ENCODE results near the gene FLAD1.
A peak's percentile ranks its signal among the peaks of the same experiment; 100 is the strongest.
"Not testable (repeated sequence)": the region's sequence is repeated elsewhere in the genome, so short reads cannot be mapped to it uniquely, and the experiment has no call there.

FLAD1 gene

GRCh38 chr1:154969860-154970452 lies 13.2 kb upstream of the FLAD1 start:
- DNase-seq: no peak

DNA sequence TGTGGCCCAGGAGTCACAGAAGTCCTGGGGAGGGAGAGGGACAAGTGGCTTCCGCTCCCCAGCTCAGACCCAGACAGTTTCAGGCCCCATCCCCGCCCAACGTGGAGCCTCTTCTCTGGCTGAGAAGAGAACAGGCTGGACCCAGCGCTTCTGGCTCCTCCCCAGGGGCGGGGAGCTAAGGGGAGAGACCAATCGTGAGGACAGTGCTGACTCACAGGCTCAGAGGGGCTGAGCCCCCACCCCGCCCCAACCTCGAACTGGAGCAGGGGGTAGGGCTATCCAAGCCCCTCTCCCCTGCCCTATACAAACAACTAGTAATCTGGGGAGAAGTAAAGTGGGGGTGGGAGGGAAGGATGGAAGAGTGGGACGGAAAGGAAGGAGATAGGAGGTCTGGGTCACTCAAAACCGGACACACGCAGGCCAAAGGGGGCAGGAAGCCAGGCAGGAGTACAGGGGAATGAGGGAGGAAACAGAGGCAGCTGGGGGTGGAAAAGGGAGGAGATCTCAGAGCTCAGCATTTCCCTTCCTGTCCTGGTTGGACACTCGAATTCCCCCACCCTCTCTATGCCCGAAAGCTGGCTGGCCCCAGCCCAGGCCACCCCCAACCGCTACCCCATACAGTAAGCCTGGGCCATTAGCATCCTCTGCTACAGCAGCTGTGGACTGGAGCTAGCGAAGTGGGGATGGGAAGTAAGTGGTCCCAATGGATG lies 12.4 kb upstream of the FLAD1 start, which contains the start of gene SHC1:
Gene SHC1 (minus strand): TSS at position 117 of the 710 bp plus-strand sequence. CDS start 221 bp downstream, outside the sequence.
- DNase-seq: no peak

DNA sequence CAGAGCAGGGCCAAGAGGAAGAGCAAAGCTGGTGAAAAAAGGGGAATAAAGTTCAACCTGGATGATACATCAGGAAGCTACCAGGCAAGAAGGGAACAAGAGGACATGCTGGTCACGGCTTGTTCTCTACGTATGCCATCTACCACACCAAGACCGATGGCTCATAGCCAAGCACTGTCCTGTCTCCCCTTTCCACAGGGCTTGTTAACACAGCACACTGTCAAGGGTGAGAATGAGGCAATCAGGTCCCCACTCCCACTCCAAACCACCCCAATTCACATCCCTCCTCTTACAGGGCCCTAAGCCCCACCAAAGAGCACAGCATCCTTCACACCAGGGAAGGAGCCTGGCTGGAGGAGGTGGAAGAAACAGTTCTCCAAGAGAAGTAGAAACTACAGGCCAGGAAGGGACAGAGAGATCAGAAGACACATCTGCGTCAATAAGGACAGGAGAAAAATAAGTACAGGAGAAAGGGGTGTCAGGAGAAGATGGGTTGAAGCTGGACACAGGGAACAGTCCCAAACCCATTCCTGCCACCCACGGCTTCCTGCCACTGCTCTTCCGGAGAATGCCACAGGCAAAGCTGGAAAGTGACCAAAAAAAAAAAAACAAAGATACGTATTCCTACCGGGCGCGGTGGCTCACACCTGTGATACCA lies 11.7 kb upstream of the FLAD1 start:
- DNase-seq: no peak

DNA sequence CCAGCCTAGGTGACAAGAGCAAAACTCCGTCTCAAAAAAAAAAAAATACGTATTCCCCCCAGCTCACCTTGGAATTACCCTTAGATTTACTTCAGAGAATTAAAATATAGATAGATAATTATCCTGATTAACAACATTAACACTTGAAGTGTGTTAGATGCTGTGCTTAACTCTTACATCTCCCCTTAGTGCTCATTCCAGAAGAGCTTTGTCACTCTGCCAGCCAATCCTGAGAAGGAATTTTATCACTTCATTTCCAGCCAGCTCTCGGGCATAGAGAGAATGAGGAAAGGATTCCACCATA lies 11.0 kb upstream of the FLAD1 start:
- no peak for DNase-seq

GRCh38 chr1:154972517-154973343 lies 10.4 kb upstream of the FLAD1 start:
- no peak for DNase-seq

- peak; percentile 93 for DNase-seq
Measured at GRCh38 chr1:154973344-154974101, 9.6 kb upstream of the FLAD1 start.

DNA sequence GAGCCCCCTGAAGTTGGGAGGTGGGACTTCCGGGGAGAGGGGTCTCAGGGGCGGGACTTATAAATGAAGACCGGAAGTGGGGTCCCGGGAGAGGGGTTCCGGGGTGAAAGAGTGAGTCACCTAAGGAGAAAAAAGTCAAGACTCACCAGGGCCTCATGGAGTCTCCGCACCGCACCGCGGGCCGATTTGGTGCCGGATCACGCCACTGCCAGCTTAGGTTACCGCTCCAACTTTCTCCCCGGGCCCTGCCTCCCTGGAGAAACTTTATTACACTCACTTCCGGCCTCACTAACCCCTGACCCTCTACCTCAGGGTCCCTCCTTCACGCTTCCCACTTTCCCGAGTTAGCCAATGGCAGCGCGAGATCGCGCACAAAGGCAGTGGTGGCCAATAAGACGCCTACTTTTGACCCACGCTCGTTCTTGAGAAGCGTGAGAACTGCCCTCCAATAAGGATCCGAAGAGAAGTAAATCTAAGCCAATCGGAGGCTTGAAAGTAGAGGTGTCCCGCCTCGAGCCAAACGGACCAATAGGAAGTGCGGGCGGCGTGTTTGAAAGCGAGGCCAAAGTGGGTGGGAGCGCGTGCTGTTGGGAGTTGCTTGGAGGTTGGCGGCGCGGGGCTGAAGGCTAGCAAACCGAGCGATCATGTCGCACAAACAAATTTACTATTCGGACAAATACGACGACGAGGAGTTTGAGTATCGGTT lies 8.9 kb upstream of the FLAD1 start, which contains the start of gene CKS1B:
Gene CKS1B (plus strand): TSS at position 580 of the 706 bp plus-strand sequence. CDS start 65 bp downstream, at position 645.
- peak; percentile 100 for DNase-seq

- DNase-seq: peak; percentile 98
Measured at GRCh38 chr1:154974808-154975408, 8.2 kb upstream of the FLAD1 start.

- no peak for DNase-seq
Measured at GRCh38 chr1:154975409-154976059, 7.6 kb upstream of the FLAD1 start.

- DNase-seq: not testable (repeated sequence)
Measured at GRCh38 chr1:154977762-154978161, 5.4 kb upstream of the FLAD1 start.

DNA sequence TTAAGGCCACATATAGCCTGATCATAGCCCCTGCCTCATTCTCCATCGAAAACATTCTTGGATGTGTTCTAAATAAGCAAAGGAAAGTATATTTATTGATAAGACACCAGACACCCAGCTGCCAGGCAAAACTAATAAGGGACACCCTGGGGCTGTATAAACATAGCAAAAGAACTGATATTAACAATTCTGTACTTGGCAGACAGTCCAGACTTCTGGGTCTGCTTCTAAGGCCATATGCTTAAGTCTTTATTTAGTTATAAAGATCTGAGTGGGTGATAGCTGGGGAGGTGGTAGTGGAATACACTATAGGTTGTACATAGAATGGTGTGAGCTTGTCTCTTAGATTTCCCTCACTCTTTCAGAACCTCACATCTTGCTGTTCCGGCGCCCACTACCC lies 4.8 kb upstream of the FLAD1 start:
- no peak for DNase-seq

DNA sequence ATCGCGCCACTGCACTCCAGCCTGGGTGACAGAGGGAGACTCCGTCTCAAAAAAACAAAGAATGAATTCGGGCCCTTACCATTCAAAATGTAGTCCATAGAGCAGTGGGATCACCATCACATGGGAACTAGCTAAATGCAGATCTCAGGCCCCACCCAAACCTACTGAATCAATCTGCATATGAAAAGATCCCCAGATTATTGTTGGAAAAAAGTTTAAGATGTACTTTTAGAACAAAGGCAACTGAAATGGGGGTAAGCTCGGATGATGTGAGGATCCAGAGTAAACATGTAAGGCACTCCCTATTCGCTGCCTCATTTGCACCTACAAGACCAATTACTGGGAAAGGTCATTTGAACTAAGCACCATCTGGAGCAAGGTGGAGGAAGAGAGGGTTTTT lies 803 bp upstream of the FLAD1 start:
- no peak for DNase-seq

GRCh38 chr1:154983776-154984466 lies 777 bp downstream of the FLAD1 start:
- DNase-seq: no peak

GRCh38 chr1:154986736-154987135 lies 3.6 kb downstream of the FLAD1 start:
- DNase-seq: not testable (repeated sequence)

GRCh38 chr1:154987326-154987725 lies 4.2 kb downstream of the FLAD1 start:
- DNase-seq: no peak

DNA sequence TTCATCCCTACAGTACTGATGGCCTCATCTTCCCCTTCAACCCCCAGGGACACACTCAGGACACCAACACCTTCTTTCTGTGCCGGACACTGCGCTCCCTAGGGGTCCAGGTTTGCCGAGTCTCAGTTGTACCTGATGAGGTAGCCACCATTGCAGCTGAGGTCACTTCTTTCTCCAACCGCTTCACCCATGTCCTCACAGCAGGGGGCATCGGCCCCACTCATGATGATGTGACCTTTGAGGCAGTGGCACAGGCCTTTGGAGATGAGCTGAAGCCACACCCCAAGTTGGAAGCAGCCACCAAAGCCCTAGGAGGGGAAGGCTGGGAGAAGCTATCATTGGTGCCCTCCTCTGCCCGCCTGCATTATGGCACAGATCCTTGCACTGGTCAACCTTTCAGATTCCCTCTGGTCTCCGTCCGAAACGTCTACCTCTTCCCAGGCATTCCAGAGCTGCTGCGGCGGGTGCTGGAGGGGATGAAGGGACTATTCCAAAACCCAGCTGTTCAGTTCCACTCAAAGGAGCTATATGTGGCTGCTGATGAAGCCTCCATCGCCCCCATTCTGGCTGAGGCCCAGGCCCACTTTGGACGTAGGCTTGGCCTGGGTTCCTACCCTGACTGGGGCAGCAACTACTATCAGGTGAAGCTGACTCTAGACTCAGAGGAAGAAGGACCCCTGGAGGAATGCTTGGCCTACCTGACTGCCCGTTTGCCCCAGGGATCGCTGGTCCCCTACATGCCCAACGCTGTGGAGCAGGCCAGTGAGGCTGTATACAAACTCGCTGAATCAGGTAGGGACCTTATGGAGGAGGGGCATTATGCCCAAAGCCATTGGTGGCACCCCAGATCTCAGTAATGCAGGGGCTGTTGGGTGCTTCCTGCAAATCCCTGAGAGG lies 5.2 kb downstream of the FLAD1 start:
- no peak for DNase-seq

DNA sequence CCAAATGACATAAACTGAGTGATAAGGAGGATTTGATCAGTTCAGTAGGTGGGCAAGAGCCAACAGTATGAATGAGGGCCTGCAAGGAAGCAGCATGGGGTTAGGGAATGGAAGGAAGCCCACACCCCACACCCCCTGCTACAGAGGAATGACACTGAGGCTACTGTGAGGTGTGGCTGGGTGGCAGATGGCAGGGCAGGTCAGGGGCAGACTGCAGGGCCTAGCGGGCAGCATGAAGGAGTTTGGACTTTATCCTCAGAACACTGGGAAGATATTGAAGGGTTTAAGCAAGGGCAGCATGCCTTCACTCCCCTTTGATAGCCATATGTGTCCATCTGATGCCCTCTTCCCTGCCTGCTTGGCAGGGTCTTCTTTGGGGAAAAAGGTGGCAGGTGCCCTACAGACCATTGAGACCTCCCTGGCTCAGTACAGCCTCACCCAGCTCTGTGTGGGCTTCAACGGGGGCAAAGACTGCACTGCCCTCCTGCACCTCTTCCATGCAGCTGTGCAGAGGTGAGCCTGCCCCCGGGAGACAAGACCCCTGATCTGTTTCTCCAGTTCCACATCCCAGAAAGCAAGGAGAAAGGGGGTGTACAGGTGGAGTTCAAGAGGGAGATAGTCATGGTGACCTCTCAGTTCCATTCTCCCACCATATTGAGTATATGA lies 6.2 kb downstream of the FLAD1 start:
- no peak for DNase-seq

GRCh38 chr1:154990276-154990675 lies 7.1 kb downstream of the FLAD1 start:
- DNase-seq: no peak

Measured in NCI-H187 treated with DMSO at 0.1 percent for 48 hours (cell line).